NCI-H446 (cell line): ENCODE results near the gene TBC1D8.

Experiments
- DNase-seq, 2 experiments: peaks; one replicate each; lab custom pipeline; 2025; lab: John Stamatoyannopoulos, UW

TBC1D8 gene

DNA sequence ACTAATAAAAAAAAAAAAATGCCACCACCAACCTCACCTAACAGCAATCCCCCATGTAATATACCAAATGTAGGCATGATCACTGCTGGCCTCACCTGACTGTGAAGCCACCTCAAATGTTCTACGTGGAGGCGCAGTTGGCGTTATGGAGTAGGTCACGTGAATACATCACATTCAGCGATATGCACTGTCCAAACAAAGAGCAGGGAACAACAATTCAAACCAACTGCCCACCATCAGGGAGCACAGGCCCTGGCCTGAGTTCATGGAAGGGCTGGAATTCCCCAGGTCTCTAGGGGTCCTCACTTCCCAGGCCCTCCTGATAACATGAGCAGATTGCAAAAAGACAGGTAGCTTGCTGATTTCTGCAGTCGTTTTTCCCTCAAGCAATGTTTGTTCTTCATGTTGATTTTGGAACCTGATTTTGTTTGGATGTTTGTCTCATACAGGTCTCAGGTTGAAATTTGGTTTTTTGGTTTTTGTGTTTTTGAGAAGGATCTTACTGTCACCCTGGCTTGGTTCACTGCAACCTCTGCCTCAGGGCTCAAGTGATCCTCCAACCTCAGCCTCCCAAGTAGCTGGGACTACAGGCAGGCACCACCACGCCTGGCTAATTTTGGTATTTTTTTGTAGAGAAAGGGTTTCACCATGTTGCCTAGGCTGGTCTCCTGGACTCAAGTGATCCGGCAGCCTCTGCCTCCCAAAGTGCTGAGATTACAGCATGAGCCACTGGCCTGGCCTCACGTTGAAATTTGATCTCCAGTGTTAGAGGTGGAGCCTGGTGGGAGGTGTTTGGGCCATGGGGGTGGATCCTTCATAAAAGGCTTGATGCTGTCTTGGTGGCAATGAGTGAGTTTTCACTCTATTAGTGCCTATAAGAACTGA, 15.5 kb downstream of the TBC1D8 start:
- no peak for DNase-seq

DNA sequence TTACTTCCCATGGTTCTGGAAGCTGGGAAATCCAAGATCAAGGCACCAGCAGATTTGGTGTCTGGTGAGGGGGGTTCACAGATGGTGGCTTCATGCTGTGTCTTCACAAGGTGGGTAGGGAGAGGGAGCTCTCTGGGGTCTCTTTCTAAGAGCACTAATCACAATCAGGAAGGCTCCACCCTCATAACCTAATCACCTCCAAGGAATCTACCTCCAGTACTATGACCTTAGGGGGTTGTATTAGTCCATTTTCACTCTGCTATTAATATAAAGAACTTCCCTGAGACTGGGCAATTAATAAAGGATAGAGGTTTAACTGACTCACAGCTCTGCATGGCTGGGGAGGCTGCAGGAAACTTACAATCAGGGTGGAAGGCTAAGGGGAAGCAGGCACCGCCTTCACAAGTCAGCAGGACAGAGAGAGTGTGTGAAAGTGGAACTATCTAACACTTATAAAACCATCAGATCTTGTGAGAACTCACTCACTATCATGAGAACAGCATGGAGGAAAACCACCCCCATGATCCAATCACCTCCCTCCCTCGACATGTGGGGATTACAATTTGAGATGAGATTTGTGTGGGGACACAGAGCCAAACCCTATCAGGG, 17.6 kb downstream of the TBC1D8 start:
- no peak for DNase-seq

DNA sequence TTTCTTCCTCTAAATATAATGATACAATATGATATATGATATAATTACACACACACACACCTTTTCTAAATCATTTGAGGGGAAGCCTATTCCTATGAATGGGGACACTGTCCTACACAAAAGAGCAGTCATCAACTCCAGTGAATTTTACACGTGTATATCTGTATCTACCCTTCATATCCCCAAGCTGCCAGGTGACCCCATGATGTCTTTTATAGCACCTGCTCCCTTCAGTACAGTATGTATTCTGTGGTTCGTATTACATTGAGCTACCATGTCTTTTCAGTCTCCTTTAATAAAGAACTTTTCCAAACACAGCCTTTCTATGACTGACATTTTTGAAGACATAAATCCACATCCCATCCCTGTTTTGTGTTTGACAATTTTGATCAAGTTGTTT, 19.0 kb downstream of the TBC1D8 start:
- DNase-seq: no peak

- no peak for DNase-seq
Measured at GRCh38 chr2:101130081-101130480, 21.1 kb downstream of the TBC1D8 start.

DNA sequence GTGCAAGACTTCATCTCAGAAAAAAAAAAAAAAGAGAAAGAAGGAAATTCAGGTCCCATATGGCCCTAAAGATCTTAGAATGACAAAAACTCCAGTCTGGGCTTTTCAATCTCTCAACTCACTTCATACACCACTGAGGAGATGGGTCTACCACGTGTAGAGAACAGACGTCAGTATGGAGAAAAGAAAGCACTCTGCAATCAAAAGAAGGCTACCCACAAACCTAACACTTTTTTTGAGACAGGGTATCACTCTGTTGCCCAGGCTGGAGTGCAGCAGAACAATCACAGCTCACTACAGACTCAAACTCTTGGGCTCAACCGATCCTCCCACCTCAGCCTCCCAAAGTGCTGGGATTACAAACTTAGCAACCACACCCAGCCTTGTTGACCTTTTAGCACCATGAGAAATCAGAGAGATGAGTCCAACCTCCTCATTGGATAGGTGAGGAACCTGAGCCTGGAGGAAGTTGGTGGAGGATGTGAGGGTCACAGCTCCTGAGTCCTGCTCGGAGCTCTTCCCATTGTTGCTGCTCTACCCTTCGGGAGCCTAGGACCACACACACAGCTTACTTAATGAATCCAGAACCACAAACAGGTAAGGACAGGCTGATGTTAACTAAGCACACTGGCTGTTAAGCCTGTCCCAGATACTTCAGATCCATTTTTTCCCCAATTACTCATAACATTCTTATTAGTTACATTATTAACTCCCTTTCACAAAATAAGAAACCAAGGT, 23.7 kb downstream of the TBC1D8 start:
- no peak for DNase-seq

DNA sequence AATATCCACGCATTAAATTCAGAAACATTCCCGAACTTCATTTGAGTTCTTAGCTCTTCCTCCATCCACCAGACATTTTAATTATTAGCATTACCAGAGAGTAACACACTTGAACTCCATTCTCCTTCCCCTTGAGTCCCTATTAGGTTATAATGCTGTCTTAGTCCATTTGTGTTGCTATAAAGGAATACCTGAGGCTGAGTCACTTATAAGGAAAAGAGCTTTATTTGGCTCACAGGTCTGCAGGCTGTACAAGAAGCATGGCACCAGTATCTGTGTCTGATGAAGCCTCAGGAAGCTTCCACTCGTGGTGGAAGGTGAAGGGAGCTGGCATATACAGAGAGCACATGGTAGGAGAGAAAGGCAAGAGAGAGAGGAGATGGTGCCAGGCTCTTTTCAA, 25.4 kb downstream of the TBC1D8 start:
- DNase-seq: no peak

- DNase-seq: no peak
Measured at GRCh38 chr2:101125374-101125773, 25.8 kb downstream of the TBC1D8 start.

DNA sequence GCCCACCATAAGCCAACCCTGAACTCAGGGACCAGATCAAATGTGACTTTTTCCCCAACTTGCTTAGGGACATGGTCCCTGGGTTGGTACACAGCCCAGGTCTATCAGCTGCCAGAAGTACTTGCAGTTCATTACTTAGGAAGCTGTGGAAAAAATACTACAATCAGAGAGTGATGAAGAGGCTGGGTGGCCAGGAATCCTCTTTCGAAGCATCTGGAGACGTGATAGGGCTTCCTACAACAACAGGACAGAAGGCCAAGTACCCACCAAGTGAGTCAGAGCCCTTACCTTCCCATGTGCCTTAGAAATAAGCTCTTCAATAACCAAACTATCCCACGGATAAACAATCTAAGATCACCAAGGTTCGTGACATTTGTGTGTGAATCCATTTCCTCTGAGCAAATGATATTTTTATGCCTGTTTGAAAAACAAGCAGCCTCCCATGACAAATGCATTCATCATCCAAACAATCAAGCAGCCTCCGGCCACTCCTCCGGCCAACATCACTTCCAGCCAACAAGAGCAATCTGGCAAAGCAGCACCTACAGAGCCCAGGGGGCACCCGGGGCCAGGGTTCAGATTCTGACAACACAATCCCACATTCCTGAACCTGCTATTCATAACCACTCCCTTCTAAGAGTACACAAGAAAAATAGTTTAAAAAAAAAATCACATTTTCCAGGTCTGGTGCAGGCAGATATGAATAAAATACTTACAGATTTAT, 26.4 kb downstream of the TBC1D8 start:
- DNase-seq: no peak

DNA sequence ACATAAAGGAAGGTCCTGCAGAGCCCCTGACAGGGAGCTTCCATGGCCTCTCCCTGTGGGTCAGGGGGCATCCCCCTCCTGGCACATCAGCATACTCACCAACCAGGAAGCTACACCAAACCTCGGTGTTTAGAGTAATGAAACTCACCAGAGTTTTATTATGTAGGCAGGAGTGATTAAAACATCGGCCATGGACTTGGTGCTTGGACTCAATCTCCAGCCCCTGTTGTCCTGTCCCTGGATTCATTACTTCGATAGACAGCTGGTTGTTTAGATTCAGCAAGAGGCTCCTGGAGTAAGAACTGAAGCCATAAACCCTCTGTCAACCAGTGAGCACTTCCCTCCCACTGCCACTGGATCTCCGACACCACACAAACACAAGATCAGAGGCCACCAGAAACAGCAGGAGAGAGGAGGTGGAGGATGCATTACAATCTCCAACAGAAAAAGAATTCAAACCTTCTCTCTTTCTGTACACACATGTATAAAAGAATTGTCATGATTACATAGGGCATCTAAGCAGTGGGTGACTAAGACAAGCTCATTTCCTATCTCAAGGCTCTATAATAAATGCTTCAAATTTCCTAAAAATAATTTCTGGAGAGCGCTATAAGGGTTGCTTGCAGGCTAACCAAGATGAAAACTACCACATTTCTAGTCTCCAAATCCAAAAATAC, 27.2 kb downstream of the TBC1D8 start:
- DNase-seq: no peak

GRCh38 chr2:101121174-101121573, 30.0 kb downstream of the TBC1D8 start:
- DNase-seq: no peak

GRCh38 chr2:101120124-101120996, 30.8 kb downstream of the TBC1D8 start:
- no peak for DNase-seq

GRCh38 chr2:101119431-101119830, 31.8 kb downstream of the TBC1D8 start:
- no peak for DNase-seq

DNA sequence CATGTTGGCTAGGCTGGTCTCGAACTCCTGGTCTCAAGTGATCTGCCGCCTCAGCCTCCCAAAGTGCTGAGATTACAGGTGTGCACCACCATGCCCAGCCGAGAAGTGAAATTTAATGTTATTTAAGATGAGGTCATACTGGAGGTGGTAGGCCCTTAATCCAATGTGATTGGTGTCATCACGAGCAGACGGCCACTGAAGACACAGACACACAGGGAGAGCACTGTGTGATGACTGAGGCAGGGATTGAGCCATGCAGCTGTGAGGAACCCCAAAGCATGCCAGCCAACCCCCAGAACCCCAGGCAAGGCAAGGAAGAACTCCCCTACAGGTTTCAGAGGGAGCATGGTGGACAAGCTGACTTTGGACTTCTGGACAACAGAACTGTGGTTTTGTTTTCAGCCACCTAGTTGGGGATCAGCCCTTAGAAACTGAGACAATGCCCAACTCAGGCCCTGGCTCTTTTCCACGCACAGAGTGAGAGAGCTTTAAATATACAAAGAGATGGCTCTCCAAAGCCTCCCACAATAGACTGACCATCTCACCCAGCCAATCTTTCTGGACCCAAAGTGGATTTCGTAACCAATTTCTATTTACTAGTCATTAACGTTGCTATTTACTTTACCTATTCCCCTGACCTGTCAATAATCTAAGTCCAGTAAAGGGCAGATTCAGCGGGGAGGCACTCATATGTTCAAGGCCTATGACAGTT, 34.2 kb downstream of the TBC1D8 start:
- no peak for DNase-seq

GRCh38 chr2:101116348-101116747, 34.8 kb downstream of the TBC1D8 start:
- no peak for DNase-seq

DNA sequence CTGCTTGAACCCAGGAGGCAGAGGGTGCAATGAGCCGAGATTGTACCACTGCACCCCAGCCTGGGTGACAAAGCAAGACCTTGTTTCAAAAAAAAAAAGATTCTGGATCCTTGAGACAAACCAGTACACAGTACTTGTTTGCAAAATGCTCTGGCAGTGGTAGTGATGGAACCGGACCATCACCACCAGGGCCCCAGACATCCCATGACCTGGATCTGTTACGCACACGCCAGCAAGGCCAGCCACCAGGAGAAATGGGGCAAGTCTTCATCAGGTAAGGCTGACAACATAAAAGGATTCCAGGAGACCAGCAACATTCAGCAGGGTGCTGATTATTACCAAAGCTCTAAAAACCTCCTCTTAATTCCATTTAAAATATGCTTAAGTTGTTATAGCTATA, 35.5 kb downstream of the TBC1D8 start:
- DNase-seq: no peak

- DNase-seq: no peak
Measured at GRCh38 chr2:101114815-101115214, 36.4 kb downstream of the TBC1D8 start.

DNA sequence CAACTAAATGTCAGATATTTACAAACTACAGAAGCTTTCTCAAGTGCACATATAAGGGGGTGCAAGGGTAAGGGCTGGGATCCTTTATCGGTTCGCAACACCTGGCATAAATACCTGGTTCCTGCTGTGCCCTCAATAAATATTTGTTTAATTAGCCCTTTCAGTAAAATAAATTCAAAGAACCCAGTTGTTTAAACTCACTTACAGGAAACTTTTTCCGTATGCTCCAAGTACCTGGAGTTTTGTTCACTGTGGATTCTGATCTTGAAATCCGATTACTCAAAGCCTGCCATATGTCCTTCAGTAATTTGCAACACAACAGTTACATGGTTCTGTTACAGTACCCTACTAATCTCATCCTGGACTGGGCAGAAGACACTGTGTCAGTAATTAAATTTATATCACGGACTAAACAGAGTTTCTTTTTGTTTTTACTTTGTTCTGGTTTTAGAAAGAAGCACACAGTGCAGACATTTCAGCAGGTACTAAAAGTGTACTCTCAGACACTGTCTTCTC, 36.9 kb downstream of the TBC1D8 start:
- DNase-seq: no peak

DNA sequence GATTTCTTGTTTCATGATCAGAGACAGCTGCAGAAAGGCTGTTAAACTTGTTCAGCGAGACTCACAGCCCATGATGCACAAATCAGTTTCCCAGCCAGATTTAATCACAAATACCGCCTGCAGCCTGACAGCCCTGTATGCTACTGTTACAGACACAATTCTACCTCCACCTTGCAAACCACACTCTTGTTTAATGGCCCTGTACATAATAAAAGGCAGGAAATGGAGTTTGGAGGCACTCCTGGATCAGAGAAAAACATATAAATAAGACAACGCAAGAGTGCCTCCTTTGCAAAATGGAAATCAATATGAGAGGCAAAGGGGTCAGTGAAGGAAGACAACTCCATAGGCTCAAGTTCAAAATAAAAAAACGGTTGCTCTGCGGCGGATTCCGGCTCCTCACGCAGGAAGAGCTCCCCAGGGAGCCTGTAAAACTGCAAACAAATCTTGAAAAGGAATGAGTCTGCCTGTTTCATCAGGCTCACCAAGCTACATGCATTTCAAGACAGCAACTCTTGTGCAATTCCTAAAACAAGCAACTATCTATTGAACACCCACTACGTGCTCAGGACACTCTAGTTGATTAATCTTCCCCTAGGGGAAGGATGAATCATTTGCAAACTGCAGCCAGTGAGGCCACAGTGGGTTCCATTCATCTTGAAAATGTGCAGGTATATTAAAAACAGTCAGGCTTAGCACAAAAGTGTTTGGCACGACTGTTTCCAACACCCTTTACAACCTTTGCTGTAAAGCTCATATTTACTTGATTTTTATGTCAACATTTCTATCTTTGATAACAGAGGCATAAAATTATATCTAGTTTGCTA, 37.5 kb downstream of the TBC1D8 start:
- no peak for DNase-seq

DNA sequence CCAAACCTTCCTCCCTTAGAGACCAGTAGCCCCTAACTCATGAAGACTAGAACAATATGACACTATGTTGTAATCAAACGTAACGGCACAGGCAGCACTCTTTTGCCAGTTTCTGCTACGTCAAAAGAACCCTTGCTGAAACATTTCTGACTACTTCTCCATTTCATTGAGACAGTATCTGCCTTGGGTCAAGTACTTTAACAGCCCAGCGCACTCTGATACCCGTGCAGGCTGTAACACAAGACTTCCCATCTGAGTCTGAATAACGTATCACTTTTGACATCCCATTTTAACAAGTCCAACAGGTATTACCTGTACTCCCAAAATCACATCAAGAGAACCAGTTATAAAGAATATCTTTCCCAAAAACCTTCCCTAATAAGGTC, 38.4 kb downstream of the TBC1D8 start:
- no peak for DNase-seq
